Activated T-cell treated with anti-CD3 and anti-CD28 coated beads for 1 hour (primary cell): ENCODE measurements around the gene DCPS.
"Not testable (repeated sequence)": the region's sequence is repeated elsewhere in the genome, so short reads cannot be mapped to it uniquely, and the experiment has no call there.

ENCODE experiments used
- DNase-seq: peaks from one replicate; pipeline ENCODE4 v3.0.0-alpha.2; 2020; ENCODE audit warnings: low read depth

DCPS gene

DNA sequence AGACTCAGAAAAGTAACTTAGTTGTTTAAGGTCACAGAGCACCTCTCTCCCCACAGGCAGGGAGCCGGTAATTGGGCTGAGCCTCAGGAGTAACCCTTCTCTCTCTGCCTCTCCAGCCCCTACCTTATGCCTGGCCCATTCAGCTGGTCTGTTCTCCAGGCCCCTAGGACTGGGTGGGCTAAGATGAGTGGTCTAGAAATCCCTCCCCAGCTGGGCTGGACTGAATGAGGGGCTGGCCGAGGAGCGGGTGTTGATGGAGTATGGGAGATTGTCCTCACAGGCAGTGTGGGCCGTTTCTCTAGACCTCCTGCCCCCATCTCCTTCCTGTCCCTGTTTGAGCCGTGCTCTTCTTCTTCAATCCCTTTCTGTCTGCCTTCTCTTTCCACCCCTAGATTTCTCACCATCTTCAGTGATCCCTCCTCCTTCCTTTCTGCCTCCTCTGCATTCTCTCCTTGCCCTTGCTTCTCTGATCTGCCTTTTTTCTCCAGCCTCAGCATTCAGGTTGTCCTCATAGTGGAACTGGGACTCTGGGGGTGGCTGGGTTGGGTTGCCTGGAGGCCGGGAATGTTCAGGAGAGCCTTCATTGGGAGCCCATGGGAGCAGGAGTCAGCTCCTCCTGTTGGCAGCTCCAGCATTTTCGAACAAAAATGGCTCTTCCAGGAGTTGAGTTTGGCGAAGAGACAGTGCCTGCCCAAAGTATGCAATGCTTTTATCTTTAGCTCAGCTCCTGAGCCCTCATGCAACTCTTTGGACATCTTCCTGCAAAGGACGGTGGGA, 59.2 kb downstream of the DCPS start:
- DNase-seq = no peak

DNA sequence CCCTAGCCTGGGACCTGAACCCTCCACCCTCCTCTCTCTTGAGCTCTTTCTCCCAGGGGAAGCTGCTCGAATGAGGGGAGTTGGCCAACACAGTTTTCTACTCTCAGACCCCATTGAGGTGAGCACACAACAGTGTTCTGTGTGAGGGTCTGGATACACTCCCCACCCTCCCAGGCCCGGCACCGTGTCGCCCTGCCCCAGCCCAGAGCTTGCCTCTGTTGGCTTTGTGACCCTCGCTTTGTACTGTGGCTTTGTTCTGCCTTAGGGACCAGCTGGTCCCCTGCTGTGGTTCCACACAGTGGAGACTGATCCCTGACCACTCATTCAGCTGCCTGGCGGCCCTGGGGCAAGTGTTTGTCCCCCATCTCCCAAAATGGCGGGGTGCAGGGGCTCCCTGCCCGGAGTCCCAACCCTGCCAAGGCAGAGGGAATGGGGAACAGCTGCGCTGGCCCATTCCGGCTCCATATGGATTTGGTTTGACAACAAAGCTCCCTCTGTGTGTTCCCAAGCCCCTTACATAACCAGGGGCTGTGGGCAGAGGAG, 59.9 kb downstream of the DCPS start:
- no peak for DNase-seq

DNA sequence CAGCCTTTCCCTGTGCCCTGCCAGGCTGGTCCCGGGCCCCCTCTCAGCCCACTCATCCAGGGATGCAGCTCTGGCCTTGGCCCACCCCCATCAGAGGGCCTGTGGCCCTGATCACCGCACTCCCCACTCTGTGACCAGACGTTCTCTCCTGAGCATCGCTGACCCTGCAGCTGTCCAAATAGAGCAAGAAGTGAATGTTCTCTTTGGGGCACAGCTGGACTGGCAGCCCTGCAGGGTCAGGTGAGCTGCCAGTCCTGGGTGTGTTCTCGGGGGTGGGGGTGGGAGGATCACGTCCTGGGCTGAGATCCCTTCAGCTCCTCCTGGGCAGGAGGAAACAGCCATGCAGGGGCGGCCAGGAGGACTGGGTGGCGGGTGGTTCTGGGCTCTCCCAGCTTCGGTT, 60.9 kb downstream of the DCPS start:
- DNase-seq = not testable (repeated sequence)

DNA sequence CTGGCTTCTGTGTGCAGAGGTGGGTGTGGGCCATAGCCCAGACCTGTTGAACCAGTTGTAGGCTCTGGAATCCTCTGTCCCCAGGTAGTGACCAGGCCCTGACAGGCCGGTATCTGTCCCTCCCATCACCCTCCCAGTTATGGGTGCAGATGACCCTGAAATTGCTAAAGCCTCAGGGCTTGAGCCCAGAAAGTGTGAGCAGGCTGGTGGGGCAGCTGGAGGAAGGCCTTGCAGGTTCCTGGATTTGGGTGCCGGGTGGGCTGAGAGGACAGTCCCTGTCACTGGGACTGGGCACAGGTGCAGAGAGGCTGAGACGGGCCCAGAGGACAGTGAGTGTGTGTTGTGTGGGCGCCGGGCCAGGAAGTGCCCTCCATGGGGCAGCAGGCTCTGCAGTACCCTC, 61.6 kb downstream of the DCPS start:
- DNase-seq = not testable (repeated sequence)

DNA sequence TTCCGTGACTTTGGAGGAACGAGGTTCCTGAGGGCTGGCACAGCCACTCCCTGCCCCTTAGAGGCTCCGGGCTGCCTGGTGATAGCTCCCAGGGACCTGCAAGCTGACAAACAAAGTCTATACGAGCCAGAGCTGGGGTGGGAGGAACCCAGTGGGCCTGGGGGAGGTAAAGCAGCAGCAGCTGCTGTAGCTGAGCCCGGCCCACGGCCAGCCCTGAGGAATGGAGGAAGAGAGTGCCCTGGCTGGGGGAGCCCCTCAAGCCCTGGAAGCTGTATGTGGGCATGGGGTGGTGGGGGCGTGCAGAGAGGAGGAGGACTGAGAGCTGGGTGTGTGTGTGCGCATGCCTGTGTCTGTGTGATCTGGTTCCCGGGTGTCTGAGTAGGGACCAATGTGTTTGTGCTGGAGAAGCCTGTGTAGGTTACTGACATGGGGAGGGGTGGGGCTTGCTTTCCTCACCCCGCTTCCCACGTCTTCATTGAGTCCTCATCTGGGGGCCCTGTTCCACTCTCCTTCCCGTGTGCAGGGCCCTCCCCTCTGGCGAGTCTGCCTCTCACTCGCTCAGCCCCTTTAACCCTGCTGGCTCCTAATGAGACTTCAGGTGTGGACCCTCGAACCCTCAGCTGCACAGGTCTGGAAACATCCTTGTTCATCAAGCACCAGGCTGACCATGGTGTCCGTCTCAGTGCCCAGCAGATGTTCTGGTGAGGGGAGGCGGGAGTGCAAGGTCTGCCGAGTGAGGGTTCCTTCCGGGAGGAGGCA, 62.4 kb downstream of the DCPS start:
- no peak for DNase-seq

DNA sequence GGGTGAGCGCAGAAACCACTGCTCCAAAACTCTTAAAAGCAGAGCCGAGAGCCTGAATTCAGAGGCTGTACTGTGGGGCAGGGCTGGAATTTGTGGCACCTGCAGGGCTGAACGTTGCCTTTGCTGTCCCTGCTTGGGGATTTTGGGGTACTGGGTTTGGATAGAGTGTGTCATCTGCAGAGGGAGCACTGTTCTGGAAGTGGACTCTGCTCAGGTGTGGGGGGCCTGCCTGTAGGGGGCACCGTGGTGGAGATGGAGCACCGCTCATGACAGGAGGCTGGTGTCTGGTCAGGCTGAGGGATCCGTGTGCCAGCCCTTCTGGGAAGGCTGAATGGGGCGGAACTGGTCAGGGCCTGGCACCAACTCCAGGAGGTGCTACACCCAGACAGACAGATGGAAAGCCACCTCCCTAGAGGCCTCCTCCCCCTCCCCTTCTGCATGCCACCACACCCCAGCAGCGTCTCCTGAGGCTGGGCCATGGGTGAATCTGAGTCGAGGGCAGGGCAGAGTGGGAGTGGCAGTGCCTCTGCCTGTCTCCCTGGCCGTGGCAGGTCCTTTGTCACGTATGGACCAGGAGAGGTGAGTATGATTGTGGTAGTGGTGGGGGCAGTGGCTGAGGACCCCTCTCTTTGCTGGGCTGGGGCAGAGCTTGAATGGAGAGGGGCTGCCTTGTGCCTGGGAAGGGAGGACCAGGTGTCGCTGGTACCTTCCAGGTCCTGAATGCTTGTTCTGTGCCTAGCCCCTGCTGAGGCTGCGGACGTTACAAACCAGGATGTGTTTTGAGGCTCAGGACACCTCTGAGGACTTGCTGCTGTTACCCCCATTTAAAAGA, 63.2 kb downstream of the DCPS start:
- not testable (repeated sequence) for DNase-seq

DNA sequence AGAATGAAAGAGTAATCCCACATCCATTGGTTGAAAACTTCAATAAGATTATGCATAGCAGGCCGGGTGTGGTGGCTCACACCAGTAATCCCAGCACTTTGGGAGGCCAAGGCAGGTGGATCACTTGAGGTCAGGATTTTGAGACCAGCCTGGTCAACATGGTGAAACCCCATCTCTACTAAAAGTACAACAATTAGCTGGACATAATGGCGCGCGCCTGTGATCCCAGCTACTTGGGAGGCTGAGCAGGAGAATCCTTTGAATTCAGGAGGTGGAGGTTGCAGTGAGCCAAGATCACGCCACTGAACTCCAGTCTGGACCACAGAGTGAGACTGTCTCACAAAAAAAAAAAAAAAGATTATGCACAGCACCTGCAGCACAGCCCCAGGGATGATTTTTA, 63.9 kb downstream of the DCPS start:
- DNase-seq = not testable (repeated sequence)

DNA sequence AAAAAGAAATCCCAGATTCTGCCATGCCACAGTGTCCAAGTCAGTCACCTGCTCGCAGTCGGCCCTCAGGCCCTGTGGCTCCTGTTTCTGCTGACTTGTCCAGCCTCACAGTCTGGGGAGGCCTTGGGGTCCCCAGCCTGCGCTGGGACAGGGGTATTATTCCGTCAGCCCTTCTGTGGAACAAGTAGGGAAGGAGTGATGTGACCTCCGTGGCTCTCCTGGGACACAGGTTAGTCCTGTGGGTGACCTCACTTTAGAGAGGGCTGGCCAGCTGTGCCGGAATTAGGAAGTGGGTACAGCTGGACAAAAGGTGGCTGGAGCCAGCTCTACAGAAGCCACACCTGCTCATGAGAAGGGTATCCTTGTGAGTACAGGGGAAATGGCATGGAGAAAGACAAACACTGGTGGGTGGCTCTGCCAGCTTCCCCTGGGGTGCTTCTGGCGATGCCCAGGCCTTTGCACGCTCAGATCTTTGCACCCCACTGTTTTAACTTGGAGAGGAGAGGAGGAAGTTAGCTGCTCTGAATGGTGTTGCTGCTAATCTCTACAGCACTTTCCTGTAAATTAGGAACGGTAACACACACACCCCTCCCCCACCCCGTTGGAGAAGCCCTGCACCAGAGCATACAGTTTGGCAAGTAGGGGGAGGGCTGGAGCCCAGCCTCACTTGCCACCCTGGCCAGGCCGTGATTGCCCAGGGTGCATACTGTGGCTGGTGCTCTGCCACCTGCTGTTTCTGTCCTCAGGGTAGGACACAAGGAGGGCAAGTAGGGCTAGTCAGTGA, 64.7 kb downstream of the DCPS start:
- DNase-seq = not testable (repeated sequence)

DNA sequence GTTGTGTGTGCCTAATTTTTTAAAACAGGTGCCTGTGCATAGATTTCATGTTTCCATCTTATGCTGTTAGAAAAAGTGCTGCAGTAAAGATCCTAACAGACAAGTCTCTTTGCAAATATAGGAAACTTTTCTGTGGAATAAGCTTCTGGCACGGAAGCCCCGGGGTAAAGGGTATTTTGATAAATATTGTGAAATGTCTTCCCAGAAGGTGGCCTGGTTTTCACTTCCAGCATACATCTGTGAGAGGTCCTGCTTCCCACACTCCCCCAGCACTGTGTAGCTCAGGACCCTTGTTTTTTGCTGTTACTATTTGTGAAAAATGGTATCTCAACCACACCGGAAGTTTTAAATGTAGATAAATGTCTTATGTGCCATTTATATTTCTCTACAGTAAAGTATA, 66.2 kb downstream of the DCPS start:
- DNase-seq = no peak

DNA sequence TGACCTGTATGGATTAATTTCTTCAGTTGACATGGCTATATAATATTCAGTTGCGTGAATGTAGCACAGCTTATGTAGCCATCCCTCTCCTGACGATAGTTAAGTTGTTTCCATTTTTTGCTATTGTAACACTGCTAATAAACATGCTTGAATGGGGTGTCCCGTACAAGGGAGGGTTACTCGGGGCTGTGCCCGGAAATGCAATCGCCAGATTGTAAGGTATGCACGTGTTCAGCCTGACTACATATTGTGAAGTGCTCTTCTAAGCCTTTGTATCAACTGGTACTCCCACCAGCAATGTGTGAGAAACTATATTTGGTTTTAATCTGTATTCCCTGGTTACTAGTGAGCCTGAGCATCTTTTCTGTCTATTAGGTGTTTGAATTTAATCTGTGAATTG, 67.7 kb downstream of the DCPS start:
- DNase-seq = no peak

DNA sequence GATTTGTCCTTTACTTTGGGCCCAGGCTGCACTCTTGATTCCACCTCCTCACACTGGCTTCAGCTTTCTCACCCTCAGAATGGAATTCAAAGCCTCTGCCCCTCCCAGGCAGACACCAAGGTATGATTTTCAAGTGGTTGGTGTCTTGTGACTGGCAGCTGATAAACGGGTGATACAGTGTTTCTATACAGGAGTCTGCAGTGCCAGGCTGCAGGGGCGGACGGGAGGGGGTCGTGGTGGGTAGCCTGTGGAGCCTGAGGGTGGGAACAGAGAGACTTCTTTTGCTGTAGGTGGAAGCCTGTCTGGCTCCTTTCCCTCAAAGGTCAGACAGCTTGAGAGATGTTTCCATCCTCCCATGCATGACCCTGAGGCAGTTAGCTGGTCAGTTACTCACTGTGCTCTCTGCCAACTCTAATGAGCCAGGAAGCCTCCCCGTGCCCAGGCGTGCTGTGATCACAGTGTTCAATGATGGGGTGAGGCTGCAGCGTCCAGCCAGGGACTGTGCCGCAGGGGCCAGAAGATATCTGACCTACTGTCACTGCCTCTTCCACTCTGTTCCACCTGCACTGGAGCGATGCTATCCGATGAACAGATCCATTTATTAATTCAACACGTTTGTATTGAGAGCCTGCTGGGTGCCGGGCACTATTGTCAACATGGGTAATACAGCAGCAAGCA, 69.7 kb downstream of the DCPS start:
- not testable (repeated sequence) for DNase-seq

DNA sequence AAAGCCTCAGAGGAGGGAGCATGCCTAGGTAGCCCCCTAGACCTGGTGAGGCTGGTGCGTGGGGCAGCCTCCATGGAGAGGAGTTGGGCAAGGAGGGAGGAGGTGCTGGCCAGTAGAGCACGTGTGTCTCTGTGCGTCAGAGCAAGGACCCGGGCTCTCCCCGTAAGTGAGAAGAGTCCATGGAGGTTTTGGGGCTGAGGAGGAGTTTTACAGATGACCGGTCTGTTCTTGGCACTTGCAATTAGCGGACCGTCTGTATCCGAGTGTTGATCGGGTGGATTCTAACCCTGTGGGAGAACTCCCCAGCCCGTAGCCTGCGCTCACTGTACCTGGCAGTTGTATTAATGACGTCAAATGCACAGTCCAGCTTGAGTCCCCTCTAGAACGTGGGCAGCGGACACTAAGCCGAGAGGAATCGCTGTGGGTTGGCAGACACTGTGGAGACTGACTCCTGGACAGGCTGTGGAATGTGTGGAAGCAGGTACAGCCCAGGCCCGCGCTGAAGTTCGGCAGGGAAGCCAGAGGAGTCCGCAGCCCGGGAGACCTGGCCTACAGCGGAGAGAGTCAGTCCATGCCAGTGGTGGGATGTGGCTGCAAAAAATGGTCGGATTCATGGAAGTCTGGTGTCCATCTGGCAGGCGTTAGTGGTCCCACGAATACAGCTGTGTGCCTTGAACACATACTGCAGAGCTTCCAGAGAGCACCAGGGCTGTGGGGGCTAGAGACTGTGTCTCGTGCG, 70.9 kb downstream of the DCPS start:
- DNase-seq = not testable (repeated sequence)

DNA sequence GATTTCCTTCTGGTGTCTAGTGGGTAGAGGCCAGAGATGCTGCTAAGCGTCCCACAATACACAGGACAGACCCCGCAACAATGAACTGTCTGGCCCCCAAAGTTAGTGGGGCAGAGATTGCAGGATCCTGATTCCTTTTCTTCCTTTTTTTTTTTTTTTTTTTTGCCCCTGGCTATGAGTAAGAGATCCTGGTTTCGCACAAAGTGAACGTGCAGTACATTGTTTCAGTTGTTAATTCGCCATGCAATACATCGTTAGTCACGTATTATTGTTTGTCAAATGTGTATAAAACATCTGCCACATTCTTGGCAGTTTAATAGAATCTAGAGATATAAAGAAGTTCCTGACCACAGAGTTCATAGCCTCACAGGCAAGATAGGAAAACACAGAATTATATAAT, 71.9 kb downstream of the DCPS start:
- DNase-seq = no peak

DNA sequence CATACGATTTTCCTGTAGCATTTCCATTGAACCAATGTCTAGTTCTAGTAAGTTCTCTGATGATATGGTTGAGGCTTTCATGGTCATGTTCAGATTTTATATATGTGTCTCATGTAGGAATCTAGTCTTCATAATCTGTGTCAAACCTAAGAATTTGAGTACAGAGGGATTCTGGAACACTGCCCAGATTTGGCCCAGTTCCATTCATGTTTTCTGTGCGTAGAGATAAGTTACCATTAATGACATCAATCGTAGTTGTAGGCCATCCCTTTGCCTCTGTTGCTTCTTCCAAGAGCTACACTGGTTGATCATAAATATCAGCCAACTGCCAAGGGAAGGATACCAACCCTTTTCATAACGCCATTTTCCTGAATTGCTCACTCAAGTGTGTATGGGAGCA, 74.9 kb downstream of the DCPS start:
- no peak for DNase-seq

DNA sequence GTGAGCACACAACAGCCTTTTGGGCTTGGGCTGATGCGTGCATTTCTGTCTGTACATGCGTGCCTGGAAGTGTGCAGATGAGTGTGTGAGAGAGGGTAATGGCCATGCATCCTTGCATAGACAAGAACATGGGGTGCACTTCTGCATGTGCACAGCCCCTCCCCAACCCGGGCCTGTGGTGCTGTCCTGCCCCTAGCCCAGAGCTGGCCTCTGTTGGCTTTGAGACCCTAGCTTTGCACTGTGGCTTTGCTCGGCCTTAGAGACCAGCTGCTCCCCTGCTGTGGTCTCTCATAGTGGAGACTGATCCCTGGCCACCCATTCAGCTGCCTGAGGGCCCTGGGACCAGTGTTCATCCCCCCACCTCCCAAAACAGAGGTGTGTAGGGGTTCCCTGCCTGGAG, 77.0 kb downstream of the DCPS start:
- no peak for DNase-seq

DNA sequence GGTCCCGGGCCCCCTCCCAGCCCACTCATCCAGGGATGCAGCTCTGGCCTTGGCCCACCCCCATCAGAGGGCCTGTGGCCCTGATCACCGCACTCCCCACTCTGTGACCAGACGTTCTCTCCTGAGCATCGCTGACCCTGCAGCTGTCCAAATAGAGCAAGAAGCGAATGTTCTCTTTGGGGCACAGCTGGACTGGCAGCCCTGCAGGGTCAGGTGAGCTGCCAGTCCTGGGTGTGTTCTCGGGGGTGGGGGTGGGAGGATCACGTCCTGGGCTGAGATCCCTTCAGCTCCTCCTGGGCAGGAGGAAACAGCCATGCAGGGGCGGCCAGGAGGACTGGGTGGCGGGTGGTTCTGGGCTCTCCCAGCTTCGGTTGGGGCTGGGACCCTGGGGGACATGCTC, 78.1 kb downstream of the DCPS start:
- DNase-seq = not testable (repeated sequence)

DNA sequence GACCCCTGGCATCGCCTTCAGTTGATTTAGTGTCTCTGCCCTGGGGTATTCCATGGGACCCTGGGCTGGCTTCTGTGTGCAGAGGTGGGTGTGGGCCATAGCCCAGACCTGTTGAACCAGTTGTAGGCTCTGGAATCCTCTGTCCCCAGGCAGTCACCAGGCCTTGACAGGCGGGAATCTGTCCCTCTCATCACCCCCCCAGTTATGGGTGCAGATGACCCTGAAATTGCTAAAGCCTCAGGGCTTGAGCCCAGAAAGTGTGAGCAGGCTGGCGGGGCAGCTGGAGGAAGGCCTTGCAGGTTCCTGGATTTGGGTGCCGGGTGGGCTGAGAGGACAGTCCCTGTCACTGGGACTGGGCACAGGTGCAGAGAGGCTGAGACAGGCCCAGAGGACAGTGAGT, 78.8 kb downstream of the DCPS start:
- not testable (repeated sequence) for DNase-seq

DNA sequence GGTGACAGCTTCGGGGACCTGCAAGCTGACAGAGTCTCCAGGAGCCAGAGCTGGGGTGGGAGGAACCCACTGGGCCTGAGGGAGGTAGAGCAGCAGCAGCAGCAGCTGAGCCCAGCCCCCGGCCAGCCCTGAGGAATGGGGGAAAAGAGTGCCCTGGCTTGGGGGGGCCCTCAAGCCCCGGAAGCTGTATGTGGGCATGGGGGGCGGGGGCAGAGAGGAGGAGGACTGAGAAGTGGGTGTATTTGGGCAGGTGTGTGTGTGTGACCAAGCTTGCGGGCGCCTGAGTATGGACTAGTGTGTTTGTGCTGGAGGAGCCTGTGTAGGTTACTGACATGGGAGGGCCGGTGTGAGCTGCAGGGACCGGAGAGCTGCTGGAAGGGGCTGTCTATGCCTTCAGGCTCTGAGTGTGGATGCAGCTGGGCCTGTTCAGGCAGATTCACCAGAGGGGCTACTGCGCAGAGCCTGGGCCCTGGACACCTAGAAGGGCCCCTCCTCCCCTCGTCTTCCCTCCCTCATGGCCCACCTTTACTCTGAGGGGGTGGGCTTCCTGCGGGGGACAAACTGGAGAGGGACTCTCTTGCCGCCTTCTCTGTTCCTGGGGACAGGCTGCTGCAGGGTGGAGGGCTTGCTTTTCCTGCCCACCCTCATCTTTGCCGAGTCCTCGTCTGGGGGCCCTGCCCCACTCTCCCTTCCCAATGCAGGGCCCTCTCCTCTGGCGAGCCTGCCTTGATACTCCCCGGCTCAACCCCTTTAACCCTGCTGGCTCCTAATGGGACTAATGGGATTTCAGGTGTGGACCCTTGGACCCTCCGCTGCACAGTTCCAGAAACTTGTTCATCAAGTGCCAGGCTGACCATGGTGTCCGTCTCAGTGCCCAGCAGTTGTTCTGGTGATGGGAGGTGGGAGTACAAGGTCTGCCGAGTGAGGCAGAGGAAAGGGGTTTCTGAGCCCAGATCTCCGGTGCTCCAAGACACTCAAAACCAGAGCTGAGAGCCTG, 79.8 kb downstream of the DCPS start:
- DNase-seq = no peak
